ENCODE results near the gene WARS2.

Gene WARS2

GRCh38 chr1:119081267-119081666 lies 59.2 kb downstream of the WARS2 start:
- DNase-seq: no peak

GRCh38 chr1:119080586-119080985 lies 59.9 kb downstream of the WARS2 start:
- no peak for DNase-seq

DNA sequence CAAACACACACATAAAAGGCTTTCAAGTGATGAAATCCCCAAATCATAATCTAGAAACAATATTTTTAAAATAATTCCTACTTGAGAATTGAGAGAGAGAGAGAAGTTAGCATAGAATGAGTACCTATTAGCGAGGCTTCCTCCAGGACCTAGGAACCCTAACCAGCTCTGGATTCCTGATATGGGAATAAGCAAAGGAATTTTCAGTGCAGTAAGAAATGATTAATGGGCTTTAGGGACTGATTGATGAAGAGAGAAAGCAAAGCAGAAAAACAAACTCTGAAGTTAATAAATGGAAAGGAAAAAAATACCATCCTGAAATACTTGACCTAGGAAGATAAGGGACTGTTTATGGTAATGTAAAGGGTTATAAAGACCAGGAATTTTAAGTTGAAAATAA lies 60.6 kb downstream of the WARS2 start:
- DNase-seq: no peak

DNA sequence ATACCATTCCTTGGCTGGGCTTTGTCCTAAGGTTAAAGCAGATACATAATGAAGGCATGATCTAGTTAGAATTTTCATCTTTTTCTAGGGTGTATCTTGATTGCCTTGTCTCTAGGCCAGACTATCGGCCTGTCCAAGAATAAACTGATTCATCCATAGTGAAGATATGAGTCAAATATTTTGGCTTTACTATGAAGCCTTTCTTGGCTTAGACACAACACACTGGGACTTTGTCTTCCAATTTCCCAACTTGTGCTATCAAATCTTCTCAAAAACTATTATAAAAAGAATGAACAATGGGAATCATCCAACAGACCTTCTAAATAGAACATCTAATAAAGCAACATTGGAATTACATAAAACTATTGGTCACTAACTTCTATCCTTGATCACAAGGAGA lies 64.8 kb downstream of the WARS2 start:
- DNase-seq: no peak

- no peak for DNase-seq
Measured at GRCh38 chr1:119071321-119071720, 69.1 kb downstream of the WARS2 start.

GRCh38 chr1:119069682-119070081 lies 70.8 kb downstream of the WARS2 start:
- no peak for DNase-seq

DNA sequence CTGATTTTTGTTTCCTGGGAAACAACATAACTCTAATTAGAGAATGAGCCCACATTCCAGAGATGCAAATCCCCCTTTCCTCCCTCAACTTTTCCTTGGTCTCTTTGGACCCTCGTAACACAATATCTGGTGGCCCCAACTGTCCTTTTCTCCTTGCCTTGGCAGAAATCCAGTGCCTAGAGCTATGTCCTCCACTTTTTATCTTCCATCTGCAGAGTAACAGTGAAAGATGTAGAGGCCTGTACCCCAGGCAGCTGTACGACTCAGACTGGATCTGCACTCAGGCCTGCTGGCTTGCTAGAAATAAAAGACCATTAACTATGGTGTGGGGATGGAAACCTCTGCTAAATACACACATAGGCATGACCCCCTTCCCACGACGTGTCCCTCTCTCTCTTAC lies 72.0 kb downstream of the WARS2 start:
- DNase-seq: no peak

DNA sequence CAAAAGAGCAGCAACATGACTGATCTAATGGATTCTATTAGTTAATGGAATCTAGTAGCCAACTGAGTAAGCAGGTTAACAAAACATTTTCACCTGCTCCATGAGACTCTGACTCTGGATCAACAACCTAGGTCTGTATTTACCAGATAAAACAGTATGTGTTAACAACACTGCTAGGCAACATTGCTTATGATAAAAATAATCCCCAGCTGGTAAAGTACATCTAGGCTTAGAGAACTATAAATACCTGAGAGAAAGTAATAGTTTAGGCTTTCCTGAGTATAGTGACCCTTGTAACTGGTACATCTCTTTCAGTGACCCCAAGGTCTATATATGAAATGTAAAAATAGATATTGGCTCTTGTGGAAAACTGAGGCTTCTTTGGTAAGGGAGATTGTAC lies 78.8 kb downstream of the WARS2 start:
- DNase-seq: no peak

- no peak for DNase-seq
Measured at GRCh38 chr1:119055568-119055967, 84.9 kb downstream of the WARS2 start.

DNA sequence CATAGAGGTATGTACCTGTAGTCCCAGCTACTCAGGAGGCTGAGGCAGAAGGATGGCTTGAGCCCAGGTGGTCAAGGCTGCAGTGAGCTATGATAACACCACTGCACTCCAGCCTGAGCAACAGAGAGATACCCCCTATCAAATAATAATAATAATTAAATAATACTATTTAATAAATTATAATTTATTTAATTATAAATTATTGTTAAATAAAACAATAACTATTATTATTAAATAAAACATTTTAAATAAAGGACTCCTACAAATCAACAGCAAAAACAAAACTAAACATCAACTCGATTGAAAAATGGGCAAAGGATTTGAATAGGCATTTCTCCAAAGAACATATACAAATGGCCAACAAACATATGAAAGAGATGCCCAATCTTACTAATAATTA lies 86.5 kb downstream of the WARS2 start:
- DNase-seq: no peak

DNA sequence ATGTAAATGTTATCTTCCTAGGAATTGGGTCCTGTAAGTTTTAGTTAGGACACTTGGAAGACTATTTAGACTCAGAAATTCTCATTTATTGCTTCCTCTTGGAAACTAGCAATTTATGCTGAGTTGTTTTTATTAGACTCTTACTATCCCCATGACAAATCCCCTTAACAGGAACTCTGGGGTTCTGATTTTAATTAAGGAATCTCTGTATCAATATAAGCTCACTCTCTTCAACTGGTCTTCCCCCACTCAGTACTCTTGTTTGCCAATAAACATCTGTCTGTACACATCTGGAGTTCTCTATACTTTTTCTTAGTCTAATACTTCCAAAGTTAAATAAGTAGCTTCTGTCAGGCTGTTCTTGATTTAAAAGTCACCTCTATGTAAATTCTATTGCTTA lies 88.2 kb downstream of the WARS2 start:
- DNase-seq: no peak

GRCh38 chr1:119048624-119049404 lies 91.6 kb downstream of the WARS2 start:
- no peak for DNase-seq

GRCh38 chr1:119046785-119047438 lies 93.5 kb downstream of the WARS2 start:
- no peak for DNase-seq

GRCh38 chr1:119046429-119046784 lies 94.0 kb downstream of the WARS2 start:
- no peak for DNase-seq

- DNase-seq: no peak
Measured at GRCh38 chr1:119045096-119045746, 95.2 kb downstream of the WARS2 start.

DNA sequence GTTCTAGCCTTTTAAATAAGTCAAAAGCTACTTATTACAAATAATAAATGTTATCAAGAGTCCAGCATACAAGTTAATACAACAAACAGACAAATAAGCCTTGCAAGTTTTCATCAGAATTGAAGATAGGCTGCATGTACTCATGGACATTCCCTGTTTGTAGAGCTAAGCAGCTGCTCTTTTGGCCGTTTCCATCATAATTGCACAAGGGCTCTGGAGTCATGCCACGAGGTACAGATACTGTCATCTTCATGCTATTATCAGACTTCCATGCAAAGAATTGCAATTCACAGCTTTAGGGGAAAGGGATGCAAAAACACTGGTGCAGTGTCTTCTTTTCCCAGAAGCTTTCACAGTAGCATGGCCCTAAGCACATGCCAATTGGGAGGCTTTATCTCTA lies 99.5 kb downstream of the WARS2 start:
- no peak for DNase-seq

GRCh38 chr1:119040489-119040888 lies 100.0 kb downstream of the WARS2 start:
- DNase-seq: no peak

- DNase-seq: no peak
Measured at GRCh38 chr1:119038363-119038762, 102.1 kb downstream of the WARS2 start.

GRCh38 chr1:119034359-119034758 lies 106.1 kb downstream of the WARS2 start:
- DNase-seq: no peak

DNA sequence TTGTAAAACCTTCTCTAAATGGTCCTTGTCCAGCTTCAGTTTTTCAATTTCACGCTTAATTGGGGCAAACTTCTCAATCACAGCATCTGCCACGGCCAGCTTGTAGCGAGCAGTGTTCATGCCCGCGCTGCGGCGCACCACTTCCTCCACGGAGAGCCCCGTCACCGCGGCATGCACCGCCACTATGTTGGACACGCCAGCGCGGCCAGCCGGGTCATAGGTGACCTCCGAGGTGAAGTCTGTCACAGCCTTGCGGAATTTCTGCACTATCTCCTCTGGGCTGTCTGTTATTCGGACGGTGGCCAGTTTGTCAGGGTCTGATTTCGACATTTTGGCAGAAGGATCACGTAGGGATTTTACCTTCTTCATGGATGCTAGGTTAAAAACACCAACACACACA lies 107.5 kb downstream of the WARS2 start:
- DNase-seq: no peak

GRCh38 chr1:119027759-119028158 lies 112.7 kb downstream of the WARS2 start:
- DNase-seq: no peak

- no peak for DNase-seq
Measured at GRCh38 chr1:119026956-119027355, 113.5 kb downstream of the WARS2 start.

- DNase-seq: no peak
Measured at GRCh38 chr1:119015547-119015946, 124.9 kb downstream of the WARS2 start.

DNA sequence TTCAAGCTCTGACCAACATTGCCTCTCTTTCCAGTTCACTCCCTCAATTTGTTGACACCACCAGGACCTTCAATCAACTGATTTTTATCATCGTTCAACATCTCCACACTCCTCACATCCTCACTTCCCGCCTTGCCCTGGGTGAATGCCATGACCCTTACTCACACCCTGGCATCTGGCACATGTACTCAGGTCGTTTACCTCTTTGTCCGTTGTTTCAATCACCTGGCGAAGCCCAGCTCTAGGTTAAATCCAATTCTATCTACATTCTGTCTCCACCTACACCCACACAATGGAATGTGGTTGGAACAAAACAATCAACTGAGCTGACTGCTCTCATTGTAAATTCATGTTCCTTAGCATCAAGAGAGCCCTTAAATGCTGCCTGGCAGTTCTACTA lies 128.1 kb downstream of the WARS2 start:
- no peak for DNase-seq
